GM19238 (cell line): ENCODE results near the gene TNKS1BP1.
"Not testable (repeated sequence)": the region's sequence is repeated elsewhere in the genome, so short reads cannot be mapped to it uniquely, and the experiment has no call there.

Experiments
- DNase-seq: peaks from one replicate; pipeline ENCODE4 v3.0.0; 2011; ENCODE audit warnings: low spot score; ENCODE audit not compliant: insufficient read length

TNKS1BP1 gene

GRCh38 chr11:57312511-57313021 is 12.2 kb downstream of the TNKS1BP1 start:
- DNase-seq = no peak

GRCh38 chr11:57311109-57311936 is 13.4 kb downstream of the TNKS1BP1 start:
- peak; percentile 91 for DNase-seq

DNA sequence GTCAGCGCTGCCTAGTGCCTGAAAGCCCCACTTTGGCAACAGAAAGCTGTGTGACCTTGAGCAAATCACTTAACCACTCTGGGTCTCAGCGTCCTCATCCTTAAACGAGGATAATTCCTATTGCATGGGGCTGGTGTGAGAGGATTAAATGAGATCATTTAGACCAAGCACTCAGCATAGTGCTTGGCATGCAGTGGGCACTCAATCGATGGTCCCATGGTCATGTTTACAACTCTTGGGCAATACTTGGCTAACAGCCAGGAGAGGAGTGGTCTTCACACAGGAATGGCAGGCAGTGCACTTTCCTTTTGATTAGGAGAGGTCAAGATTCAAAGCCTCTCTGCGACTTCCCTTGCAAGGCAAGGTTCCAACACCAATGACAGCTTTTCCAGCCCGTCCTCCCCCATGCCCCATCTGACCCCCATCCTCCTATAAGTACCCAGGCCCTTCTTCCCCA is 14.1 kb downstream of the TNKS1BP1 start:
- no peak for DNase-seq

GRCh38 chr11:57310091-57310490 is 14.7 kb downstream of the TNKS1BP1 start:
- no peak for DNase-seq

- DNase-seq = no peak
These were observed 15.4 kb downstream of the TNKS1BP1 start for GRCh38 chr11:57309106-57310059.

DNA sequence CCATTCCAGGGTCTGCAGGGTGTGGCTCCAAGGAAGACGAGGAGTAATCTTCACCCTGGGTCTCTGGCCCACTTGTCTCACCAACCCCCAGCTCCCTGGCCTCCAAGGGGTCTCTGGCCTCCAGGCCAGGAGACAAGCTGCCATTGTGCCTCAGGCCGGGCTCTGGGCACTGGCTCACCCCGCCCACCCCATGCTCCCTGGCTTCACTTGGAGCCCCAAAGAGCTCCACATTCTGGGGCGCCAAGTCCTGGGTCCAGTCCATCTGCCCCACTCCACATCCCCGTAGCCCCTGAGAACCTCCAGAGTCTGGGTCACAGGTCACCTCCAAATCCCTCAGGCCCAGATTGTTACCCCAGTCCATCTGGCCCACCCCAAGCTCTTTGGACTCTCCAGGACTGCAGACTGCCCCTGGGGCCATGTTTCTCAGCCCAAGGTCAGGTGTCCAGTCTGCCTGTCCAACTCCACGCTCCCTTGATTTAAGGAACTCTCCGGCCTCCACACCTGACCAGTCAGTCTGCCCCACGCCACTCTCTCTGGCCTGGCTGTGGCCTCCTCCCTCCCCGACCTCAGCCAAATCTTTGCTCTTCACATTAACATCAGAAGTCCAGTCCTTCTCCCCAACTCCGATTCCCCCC is 16.2 kb downstream of the TNKS1BP1 start:
- DNase-seq = no peak

- no peak for DNase-seq
These were observed 17.0 kb downstream of the TNKS1BP1 start for GRCh38 chr11:57307666-57308270.

GRCh38 chr11:57306940-57307565 is 17.7 kb downstream of the TNKS1BP1 start:
- no peak for DNase-seq

GRCh38 chr11:57306161-57306876 is 18.4 kb downstream of the TNKS1BP1 start:
- no peak for DNase-seq

GRCh38 chr11:57305523-57305922 is 19.2 kb downstream of the TNKS1BP1 start:
- no peak for DNase-seq

DNA sequence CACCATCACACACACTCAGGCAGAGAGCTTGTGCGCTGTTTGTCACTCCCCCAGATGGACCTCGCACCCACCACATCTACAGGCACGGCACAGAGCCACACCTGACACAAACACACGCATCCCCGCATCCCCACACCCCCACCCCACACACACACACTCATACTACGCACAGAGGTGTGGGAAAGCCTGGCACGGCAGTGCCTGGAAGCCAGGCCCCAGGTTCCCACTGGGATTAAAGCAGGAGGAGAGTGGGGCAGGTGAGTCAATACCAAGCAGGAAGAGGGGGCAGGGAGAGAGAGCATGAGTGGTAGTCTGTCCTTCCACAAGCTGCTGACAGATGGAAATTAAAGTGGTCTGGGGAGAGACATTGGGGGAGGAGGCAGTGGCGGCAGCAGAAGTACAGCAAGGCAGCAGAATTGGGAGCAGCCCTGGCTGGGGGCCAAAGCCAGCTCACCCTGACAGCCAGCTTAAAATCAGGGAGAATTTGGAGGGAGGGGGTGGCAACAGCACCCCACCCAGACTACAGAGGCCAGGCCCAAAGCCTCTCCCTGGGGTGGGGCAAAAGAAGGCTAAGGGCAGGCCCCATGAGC is 20.7 kb downstream of the TNKS1BP1 start:
- DNase-seq = no peak

- no peak for DNase-seq
These were observed 21.3 kb downstream of the TNKS1BP1 start for GRCh38 chr11:57303280-57303989.

GRCh38 chr11:57302489-57302888 is 22.3 kb downstream of the TNKS1BP1 start:
- DNase-seq = no peak

- DNase-seq = no peak
These were observed 22.9 kb downstream of the TNKS1BP1 start for GRCh38 chr11:57301711-57302423.

DNA sequence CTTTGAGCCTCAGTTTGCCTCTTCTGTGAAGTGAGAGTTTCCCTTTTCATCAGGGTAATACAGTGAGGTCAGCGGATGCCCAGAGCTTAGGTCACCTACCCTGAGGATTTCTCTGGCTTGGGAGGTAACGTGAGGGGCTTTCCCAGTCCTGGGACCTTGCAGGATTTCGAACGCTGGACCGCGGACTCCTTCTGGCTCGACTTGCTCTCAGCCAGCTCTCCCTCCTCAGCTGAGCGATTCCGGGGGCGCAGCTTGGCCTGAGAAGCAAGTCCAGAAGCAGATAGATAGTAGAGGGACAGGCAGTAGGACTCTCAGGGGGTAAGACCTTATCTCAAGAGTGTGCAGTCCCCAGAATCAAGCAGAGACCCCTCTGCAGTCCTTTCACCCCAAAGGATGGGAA is 24.0 kb downstream of the TNKS1BP1 start:
- DNase-seq = no peak

- DNase-seq = no peak
These were observed 25.5 kb downstream of the TNKS1BP1 start for GRCh38 chr11:57299150-57299737.

DNA sequence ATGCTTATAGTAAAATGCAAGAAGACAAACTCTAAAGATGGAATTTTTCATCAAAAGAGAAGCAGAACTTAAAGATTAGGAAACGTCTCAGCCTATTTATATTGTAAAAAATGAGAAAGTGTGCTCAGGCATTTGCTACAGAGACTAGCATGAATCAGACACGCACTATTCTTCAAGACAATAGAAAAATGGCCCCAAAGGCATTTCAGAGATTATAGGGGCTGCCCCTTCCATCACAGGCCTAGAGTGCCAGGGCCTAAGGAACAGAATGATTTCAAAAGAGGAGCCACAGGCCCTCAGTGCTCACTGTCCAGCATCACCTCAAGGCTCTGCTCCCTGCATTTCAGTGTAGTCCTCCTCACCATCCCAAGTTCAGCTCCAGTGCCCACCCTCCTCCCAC is 27.5 kb downstream of the TNKS1BP1 start:
- no peak for DNase-seq

DNA sequence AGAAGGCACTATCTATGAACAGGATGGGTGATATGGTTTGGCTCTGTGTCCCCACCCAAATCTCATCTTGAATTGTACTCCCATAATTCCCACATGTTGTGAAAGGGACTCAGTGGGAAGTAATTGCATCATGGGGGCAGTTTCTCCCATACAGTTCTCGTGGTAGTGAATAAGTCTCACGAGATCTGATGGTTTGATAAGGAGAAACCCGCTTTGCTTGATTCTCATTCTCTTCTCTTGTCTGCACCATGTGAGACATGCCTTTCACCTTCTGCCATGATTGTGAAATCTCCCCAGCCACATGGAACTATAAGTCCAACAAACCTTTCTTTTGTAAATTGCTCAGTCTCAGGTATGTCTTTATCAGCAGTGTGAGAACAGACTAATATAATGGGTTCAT is 28.5 kb downstream of the TNKS1BP1 start:
- not testable (repeated sequence) for DNase-seq
